Measurements from ENCODE around the gene UFSP2.

GRCh38 chr4:185383451-185383850 is 42.3 kb downstream of the UFSP2 start:
- TF ChIP-seq, protein P1, sequence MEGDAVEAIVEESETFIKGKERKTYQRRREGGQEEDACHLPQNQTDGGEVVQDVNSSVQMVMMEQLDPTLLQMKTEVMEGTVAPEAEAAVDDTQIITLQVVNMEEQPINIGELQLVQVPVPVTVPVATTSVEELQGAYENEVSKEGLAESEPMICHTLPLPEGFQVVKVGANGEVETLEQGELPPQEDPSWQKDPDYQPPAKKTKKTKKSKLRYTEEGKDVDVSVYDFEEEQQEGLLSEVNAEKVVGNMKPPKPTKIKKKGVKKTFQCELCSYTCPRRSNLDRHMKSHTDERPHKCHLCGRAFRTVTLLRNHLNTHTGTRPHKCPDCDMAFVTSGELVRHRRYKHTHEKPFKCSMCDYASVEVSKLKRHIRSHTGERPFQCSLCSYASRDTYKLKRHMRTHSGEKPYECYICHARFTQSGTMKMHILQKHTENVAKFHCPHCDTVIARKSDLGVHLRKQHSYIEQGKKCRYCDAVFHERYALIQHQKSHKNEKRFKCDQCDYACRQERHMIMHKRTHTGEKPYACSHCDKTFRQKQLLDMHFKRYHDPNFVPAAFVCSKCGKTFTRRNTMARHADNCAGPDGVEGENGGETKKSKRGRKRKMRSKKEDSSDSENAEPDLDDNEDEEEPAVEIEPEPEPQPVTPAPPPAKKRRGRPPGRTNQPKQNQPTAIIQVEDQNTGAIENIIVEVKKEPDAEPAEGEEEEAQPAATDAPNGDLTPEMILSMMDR (IDR thresholded peaks at IDR 0.05): no peak
- no peak for TF ChIP-seq ZFX (IDR thresholded peaks at IDR 0.05; ENCODE audit: borderline replicate concordance)

All from 22Rv1 (cell line).